Loucy (cell line): Measurements from ENCODE around the gene PUSL1.

Experiments
- EZH2phosphoT487 ChIP-seq: fragments of 200-600 bp; IDR thresholded peaks from 2 replicates; pipeline ENCODE4 v1.6.1; 2018; ENCODE audit warnings: antibody characterized with exemption, mild to moderate bottlenecking, moderate library complexity, borderline replicate concordance
- TF ChIP-seq, protein P1 (sequence below): fragments of 200-600 bp; sonication (generic); conservative IDR thresholded peaks from 2 replicates; pipeline ENCODE4 v1.5.1; 2014; ENCODE audit warnings: mild to moderate bottlenecking, antibody characterized with exemption, low read length

DNA sequence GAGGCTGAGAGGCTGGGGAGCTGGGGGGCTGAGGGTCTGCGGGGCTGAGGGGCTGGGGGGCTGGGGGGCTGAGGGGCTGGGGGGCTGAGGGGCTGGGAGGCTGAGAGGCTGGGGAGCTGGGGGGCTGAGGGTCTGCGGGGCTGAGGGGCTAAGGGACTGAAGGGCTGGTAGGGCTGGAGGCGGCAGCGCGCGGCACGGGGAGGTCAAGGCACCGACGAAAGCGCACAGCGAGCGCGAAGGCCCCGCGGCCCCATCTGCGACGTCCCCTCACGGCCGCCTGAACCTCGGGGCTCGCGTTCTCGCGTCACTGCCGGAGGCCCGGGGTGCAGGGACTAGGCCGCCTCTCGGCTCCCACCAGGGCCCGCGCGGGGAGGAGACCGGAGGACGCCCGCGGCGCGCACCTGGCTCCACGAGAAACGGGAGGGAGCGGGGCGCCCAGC is 15.7 kb downstream of the PUSL1 start:
- TF ChIP-seq, protein P1, sequence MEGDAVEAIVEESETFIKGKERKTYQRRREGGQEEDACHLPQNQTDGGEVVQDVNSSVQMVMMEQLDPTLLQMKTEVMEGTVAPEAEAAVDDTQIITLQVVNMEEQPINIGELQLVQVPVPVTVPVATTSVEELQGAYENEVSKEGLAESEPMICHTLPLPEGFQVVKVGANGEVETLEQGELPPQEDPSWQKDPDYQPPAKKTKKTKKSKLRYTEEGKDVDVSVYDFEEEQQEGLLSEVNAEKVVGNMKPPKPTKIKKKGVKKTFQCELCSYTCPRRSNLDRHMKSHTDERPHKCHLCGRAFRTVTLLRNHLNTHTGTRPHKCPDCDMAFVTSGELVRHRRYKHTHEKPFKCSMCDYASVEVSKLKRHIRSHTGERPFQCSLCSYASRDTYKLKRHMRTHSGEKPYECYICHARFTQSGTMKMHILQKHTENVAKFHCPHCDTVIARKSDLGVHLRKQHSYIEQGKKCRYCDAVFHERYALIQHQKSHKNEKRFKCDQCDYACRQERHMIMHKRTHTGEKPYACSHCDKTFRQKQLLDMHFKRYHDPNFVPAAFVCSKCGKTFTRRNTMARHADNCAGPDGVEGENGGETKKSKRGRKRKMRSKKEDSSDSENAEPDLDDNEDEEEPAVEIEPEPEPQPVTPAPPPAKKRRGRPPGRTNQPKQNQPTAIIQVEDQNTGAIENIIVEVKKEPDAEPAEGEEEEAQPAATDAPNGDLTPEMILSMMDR = no peak
- TF ChIP-seq EZH2phosphoT487 = no peak
